Fibroblast of lung (primary cell): ENCODE measurements around the gene SGTA. TPM values are rescaled to one million over a fixed set of nuclear protein-coding genes. Genes with fewer than 3 reads are reported as not detected.

Experiments used
- DNase-seq, 2 donors: peaks; one replicate each; pipeline versions ENCODE4 v3.0.0 to v3.0.0-alpha.2; 2010; ENCODE audit warnings: low read depth in 2 of 2
- H2AFZ ChIP-seq: 2 replicates; pipeline ENCODE4 v1.5.1; 2012; ENCODE audit warnings: low read length, control low read depth, inconsistent platforms
- H3K27ac ChIP-seq: 2 replicates; pipeline ENCODE4 v1.5.1; 2011; ENCODE audit warnings: low read length, control low read depth; ENCODE audit not compliant: insufficient read depth
- H3K27me3 ChIP-seq: 2 replicates; pipeline ENCODE4 v1.5.1; 2011; ENCODE audit warnings: mild to moderate bottlenecking, low read length; ENCODE audit not compliant: control insufficient read depth, insufficient read depth
- H3K36me3 ChIP-seq: 2 replicates; pipeline ENCODE4 v1.5.1; 2011; ENCODE audit warnings: low read length; ENCODE audit not compliant: control insufficient read depth, insufficient read depth
- H3K4me1 ChIP-seq: 2 replicates; pipeline ENCODE4 v1.5.1; 2011; ENCODE audit warnings: low read length; ENCODE audit not compliant: control insufficient read depth, insufficient read depth; ENCODE audit errors: extremely low read depth
- H3K4me2 ChIP-seq: 2 replicates; pipeline ENCODE4 v1.5.1; 2011; ENCODE audit warnings: low read length, control low read depth; ENCODE audit not compliant: insufficient read depth; ENCODE audit errors: extremely low read depth
- H3K4me3 ChIP-seq, 4 experiments: fragments of 200-600 bp in 1 of 4; sonication (generic) in 1 of 4; replicated peaks in 1 of 4; 2 replicates each; pipeline ENCODE4 v1.5.1; 2011 to 2016; ENCODE audit warnings: low read length in 4 of 4, low read depth in 3 of 4, mild to moderate bottlenecking in 3 of 4, control low read depth in 2 of 4, inconsistent platforms in 1 of 4, mixed read lengths in 1 of 4; ENCODE audit not compliant: insufficient read depth in 1 of 4; ENCODE audit errors: control extremely low read depth in 1 of 4
- H3K79me2 ChIP-seq: 2 replicates; pipeline ENCODE4 v1.5.1; 2012; ENCODE audit warnings: mild to moderate bottlenecking, low read length, inconsistent platforms; ENCODE audit not compliant: control insufficient read depth, insufficient read depth
- H3K9ac ChIP-seq: 2 replicates; pipeline ENCODE4 v1.5.1; 2011; ENCODE audit warnings: mild to moderate bottlenecking, low read length, control low read depth; ENCODE audit not compliant: insufficient read depth
- H3K9me3 ChIP-seq: 2 replicates; pipeline ENCODE4 v1.5.1; 2012; ENCODE audit warnings: low read depth, low read length; ENCODE audit not compliant: control insufficient read depth, insufficient read depth
- H4K20me1 ChIP-seq: 2 replicates; pipeline ENCODE4 v1.5.1; 2011; ENCODE audit warnings: low read length; ENCODE audit not compliant: control insufficient read depth, insufficient read depth; ENCODE audit errors: extremely low read depth
- EZH2 ChIP-seq: IDR thresholded peaks from 2 replicates; pipeline ENCODE4 v1.5.1; 2012; ENCODE audit warnings: low read length, control low read depth, mild to moderate bottlenecking; ENCODE audit errors: missing control alignments
- polyA plus RNA-seq, 2 donors: library from polyadenylated mRNA; depleted of rRNA in 1 of 2; stranded (reverse) in 1 of 2; unstranded in 1 of 2; fragments of >200 nt; gene quantifications; 2 replicates each; pipeline ENCODE4 v1.2.1, GENCODE V29; 2011 to 2012; ENCODE audit warnings: missing spikeins in 1 of 2
- total RNA-seq: library from RNA; depleted of rRNA; stranded (reverse); fragments of >200 nt; gene quantifications from 2 replicates; pipeline ENCODE4 v1.2.1, GENCODE V29; 2014
- TF ChIP-seq, protein P1 (sequence below), 2 donors: IDR thresholded peaks in 1 of 2; conservative IDR thresholded peaks in 1 of 2; 1 replicate in 1 of 2; 2 replicates in 1 of 2; pipeline ENCODE4 v1.5.1; 2011 to 2012; ENCODE audit warnings: low read length in 2 of 2, control low read depth in 1 of 2, inconsistent platforms in 1 of 2, low read depth in 1 of 2, mild to moderate bottlenecking in 1 of 2

The SGTA gene
- total and polyA plus RNA-seq, 2 donors (not counting 1 experiment from before 2014, with no cell fraction given) = 26.8 to 33.4 TPM

DNA sequence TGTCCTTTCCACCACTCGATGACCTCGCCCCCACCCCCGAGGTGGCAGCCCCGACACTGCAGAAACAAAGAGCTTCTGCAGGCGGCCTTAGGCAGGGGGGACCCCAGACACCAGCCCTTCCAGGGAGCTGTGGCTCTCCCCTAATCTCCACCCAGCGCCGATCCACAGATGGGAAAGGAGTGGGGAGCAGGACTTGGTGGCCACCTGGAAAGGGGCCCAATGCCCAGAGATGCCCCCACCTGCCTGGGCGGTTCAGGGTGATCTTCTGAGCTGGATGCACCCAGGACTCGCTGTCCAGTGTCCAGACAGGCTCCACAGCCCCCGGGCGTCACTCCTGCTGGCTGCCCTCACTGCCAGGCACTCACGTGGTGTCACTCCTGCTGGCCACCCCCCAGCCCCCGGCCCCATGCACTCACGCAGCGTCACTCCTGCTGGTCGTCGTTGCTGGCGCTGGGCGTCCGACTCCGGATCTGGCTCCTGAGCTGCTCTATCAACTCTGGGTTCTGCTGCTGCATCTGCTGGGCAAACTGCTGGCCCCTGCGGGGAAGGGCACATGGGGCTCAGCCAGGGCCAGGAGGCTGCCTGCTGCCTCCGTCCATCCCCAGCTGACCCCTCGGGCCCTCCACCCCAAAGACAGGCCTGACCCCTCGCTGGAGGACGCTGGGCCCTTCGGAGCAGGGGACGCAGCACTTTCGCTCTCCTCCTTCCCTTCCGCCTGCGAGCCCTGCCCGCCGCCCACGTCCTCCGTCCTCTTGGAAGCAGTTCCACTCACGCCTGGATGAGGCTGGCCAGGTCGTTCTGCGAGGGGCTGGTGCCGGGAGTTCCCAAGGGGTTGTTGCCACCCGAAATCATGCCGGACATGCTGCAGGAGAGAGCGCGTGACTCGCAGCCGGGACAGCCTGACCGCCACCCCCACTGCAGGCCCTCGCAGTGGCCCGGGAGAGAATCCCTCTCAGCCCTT, 25.9 kb downstream of the SGTA start:
- H3K4me1 ChIP-seq = no peaks in the 10 kb centered on the region
- H2AFZ ChIP-seq = no peak overlapping the region
- no peaks in the 10 kb centered on the region for H4K20me1 ChIP-seq
- no peak overlapping the region for H3K4me3 ChIP-seq
- no peaks in the 10 kb centered on the region for H3K79me2 ChIP-seq
- TF ChIP-seq, protein P1, sequence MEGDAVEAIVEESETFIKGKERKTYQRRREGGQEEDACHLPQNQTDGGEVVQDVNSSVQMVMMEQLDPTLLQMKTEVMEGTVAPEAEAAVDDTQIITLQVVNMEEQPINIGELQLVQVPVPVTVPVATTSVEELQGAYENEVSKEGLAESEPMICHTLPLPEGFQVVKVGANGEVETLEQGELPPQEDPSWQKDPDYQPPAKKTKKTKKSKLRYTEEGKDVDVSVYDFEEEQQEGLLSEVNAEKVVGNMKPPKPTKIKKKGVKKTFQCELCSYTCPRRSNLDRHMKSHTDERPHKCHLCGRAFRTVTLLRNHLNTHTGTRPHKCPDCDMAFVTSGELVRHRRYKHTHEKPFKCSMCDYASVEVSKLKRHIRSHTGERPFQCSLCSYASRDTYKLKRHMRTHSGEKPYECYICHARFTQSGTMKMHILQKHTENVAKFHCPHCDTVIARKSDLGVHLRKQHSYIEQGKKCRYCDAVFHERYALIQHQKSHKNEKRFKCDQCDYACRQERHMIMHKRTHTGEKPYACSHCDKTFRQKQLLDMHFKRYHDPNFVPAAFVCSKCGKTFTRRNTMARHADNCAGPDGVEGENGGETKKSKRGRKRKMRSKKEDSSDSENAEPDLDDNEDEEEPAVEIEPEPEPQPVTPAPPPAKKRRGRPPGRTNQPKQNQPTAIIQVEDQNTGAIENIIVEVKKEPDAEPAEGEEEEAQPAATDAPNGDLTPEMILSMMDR (conservative IDR thresholded peaks at IDR 0.05 in 1 of 2, IDR thresholded peaks at IDR 0.05 in 1 of 2; ENCODE audit: low read depth in 1 of 2, low read length in 2 of 2) = no peak
- no peak for TF ChIP-seq EZH2
- no peak overlapping the region for H3K9ac ChIP-seq
- no peaks in the 10 kb centered on the region for H3K27me3 ChIP-seq
- H3K4me2 ChIP-seq = no peak overlapping the region
- peaks cover 28% of the 10 kb centered on the region for H3K36me3 ChIP-seq
- no peaks in the 10 kb centered on the region for H3K9me3 ChIP-seq
- H3K27ac ChIP-seq = no peak overlapping the region
- no peak for DNase-seq

DNA sequence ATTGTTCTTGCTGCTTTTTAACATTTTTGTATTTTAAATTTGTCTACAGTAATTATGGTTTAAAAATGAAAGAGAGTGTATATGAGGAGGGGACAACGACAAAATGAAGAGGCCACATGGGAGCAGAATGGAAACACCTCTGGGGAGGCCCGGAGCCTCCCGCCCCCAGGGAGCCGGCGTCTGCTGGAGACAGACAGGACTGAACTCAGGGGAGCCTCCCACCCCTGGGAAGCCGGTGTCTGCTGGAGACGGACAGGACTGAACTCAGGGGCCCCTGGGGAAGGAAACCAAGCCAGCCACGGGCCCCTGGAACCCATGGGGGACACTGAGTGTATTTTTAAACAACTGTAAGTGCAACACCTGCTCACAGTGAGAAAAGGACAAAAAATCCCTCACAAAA, 26.6 kb downstream of the SGTA start:
- no peak for TF ChIP-seq EZH2
- TF ChIP-seq, protein P1 (conservative IDR thresholded peaks at IDR 0.05 in 1 of 2, IDR thresholded peaks at IDR 0.05 in 1 of 2; ENCODE audit: low read depth in 1 of 2, low read length in 2 of 2) = no peak
- H3K9ac ChIP-seq = no peak overlapping the region
- peaks cover 28% of the 10 kb centered on the region for H3K36me3 ChIP-seq
- no peak overlapping the region for H2AFZ ChIP-seq
- H3K4me1 ChIP-seq = no peaks in the 10 kb centered on the region
- H3K27ac ChIP-seq = no peak overlapping the region
- no peak overlapping the region for H3K4me3 ChIP-seq
- H3K9me3 ChIP-seq = no peaks in the 10 kb centered on the region
- no peak overlapping the region for H3K4me2 ChIP-seq
- H3K79me2 ChIP-seq = no peaks in the 10 kb centered on the region
- H3K27me3 ChIP-seq = no peaks in the 10 kb centered on the region
- DNase-seq = no peak
- H4K20me1 ChIP-seq = no peaks in the 10 kb centered on the region

DNA sequence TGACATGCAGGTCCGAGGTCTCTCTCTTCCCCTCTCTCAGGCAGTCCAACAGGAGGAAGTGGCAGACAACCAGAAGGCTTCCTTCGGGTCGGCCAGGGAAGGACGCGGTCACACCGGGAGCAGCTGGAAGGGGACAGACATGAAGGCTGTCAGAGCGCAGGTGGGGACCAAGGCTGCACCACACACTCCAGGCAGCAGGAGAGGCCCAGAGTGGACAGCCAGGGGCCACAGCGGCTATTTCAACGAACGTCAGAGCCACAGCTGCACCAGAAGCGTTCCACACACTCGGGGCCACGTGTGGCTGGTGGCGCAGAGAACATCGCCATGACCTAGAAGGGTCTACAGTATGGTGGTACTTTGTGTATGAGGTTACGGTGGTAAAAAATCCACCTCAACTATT, 27.3 kb downstream of the SGTA start:
- Histone ChIP-seq H3K9me3 (no peaks in the 10 kb centered on the region), H3K4me1 (no peaks in the 10 kb centered on the region), H2AFZ (no peak overlapping the region), H3K4me2 (no peak overlapping the region), H3K27me3 (no peaks in the 10 kb centered on the region), H4K20me1 (no peaks in the 10 kb centered on the region), H3K9ac (no peak overlapping the region), H3K27ac (no peak overlapping the region), H3K4me3 (no peak overlapping the region), H3K36me3 (peaks cover 25% of the 10 kb centered on the region), H3K79me2 (no peaks in the 10 kb centered on the region)
- no peak for DNase-seq
- no peak for TF ChIP-seq EZH2
- TF ChIP-seq, protein P1 (conservative IDR thresholded peaks at IDR 0.05 in 1 of 2, IDR thresholded peaks at IDR 0.05 in 1 of 2; ENCODE audit: low read depth in 1 of 2, low read length in 2 of 2) = no peak
